ENCODE results near the gene NUP88.
A peak's percentile ranks its signal among the peaks of the same experiment; 100 is the strongest.

Gene NUP88

DNA sequence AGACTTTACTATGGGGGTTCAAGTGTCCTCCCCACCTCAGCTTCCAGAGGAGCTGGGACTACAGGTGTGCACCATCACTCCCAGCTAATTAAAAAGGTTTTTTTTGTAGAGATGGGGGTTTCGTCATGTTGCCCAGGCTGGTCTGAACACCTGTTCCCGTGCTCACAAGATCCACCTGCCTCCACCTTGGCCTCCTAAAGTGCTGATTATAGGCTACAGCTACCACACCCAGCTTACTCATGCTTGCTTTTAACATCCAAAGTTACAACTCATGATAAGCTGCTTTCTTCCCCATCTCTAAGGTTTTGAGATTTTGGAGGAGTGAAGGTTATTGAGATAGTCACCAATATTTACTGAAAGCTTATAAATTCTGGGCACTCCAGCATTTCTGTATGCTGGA, 2.6 kb downstream of the NUP88 start:
- TF ChIP-seq, protein P1, sequence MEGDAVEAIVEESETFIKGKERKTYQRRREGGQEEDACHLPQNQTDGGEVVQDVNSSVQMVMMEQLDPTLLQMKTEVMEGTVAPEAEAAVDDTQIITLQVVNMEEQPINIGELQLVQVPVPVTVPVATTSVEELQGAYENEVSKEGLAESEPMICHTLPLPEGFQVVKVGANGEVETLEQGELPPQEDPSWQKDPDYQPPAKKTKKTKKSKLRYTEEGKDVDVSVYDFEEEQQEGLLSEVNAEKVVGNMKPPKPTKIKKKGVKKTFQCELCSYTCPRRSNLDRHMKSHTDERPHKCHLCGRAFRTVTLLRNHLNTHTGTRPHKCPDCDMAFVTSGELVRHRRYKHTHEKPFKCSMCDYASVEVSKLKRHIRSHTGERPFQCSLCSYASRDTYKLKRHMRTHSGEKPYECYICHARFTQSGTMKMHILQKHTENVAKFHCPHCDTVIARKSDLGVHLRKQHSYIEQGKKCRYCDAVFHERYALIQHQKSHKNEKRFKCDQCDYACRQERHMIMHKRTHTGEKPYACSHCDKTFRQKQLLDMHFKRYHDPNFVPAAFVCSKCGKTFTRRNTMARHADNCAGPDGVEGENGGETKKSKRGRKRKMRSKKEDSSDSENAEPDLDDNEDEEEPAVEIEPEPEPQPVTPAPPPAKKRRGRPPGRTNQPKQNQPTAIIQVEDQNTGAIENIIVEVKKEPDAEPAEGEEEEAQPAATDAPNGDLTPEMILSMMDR (IDR thresholded peaks at IDR 0.05; ENCODE audit: extremely low read depth, missing control alignments), result no peak
- no peak for DNase-seq (ENCODE audit: low spot score)

DNA sequence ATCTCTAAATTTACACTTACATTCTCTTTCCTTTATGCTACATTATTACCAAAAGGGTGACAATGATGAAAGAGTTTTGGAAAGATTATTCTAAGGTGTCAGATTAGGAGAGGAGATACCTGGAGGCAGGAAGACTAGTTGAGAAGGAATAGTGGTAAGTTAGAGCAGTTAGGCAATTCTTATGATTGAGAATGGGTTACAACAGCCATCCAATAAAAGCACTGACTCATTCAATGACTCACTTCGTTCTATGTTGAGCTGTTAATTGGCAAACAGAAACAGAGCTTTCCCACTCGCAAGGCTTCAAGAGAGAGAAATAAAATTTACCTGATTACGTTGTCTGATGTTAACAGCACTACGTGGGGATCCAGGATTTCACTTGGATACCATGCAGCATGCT, 5.8 kb downstream of the NUP88 start:
- no peak for DNase-seq (ENCODE audit: low spot score)
- TF ChIP-seq, protein P1 (IDR thresholded peaks at IDR 0.05; ENCODE audit: extremely low read depth, missing control alignments), result no peak

DNA sequence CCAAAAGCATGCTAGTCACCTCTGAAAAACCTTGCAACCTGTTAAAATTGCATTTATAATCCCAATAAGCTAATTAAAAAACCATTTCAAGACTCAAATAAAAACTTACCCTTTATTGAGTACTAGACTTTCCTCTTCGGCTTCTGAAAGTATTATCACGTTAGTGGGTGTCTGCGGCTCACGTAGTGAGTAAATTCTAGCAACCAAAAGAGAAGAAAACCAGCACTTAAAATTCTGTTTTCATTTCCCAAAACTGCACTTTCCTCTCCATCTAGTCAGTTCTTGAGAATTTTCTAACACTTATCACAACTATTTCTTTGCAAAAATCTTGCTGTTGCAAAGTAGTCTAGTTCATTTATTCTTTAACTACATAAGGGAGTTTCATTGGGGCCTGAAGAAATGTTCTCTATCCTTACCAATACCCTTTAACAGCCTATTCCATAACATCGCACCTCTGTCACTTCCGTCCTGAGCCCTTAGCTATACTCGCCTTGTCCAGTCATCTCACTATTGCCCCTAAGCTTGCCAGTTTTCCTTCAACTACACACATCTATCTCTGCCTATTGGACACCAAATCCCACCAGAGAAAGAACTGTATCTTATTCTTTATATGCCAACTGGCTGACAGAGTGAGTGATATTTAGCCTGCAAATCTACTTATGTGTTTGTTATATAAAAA, 8.7 kb downstream of the NUP88 start:
- DNase-seq (ENCODE audit: low spot score), result peak; percentile 25
- TF ChIP-seq, protein P1 (IDR thresholded peaks at IDR 0.05; ENCODE audit: extremely low read depth, missing control alignments), result no peak

GRCh38 chr17:5408186-5408585, 11.3 kb downstream of the NUP88 start:
- DNase-seq (ENCODE audit: low spot score), result no peak

GRCh38 chr17:5405400-5405799, 14.1 kb downstream of the NUP88 start:
- DNase-seq (ENCODE audit: low spot score), result no peak
- TF ChIP-seq, protein P1 (IDR thresholded peaks at IDR 0.05; ENCODE audit: extremely low read depth, missing control alignments), result no peak

More at GRCh38 chr17:5408186-5408585, 11.3 kb downstream of the NUP88 start:
- TF ChIP-seq, protein P1 (IDR thresholded peaks at IDR 0.05; ENCODE audit: extremely low read depth, missing control alignments), result no peak

- DNase-seq (ENCODE audit: low spot score), result no peak
- TF ChIP-seq, protein P1 (IDR thresholded peaks at IDR 0.05; ENCODE audit: extremely low read depth, missing control alignments), result no peak
These were observed 19.7 kb downstream of the NUP88 start for GRCh38 chr17:5399767-5400166.

DNA sequence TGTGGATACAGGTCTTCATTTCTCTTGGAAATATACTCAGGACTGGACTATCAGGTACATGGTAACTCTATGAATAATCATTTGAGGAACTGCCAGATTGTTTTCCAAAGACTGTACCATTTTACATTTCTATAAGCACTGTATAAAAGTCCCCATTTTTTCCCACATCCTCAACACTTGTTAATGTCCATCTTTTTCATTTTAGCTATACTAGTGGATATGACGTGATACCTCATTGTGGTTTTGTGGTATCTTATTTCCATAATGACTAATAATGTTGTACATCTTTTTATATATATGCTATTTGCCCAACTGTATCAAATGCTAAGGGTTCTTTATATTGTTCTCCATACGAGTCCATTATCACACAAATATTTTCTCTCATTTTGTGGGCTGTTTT, 22.9 kb downstream of the NUP88 start:
- no peak for DNase-seq (ENCODE audit: low spot score)
- TF ChIP-seq, protein P1 (IDR thresholded peaks at IDR 0.05; ENCODE audit: extremely low read depth, missing control alignments), result no peak
